ENCODE results near the gene MICAL2. TPM values are rescaled to one million over a fixed set of nuclear protein-coding genes. Genes with fewer than 3 reads are reported as not detected.

Gene MICAL2
- total and polyA plus RNA-seq, 2 of the 13 experiments (the other 11 are each of a cell fraction or from before 2014, with no cell fraction given), result 0.78 to 1.1 TPM

GRCh38 chr11:12075291-12075690, 35.1 kb upstream of the MICAL2 start:
- TF ChIP-seq PRMT3 (CRISPR knock-in tag; IDR thresholded peaks at IDR 0.05; ENCODE audit: borderline replicate concordance, low read depth) (no peak), MNT (IDR thresholded peaks at IDR 0.05) (peak; percentile 94), ZNF766 (CRISPR knock-in tag; IDR thresholded peaks at IDR 0.05; ENCODE audit: borderline replicate concordance) (no peak)
- Histone ChIP-seq H3K36me3 (replicated peaks in 1 of 2; ENCODE audit: control insufficient read depth in 1 of 2, insufficient read depth in 2 of 2, low read length in 2 of 2) (no peaks in the 10 kb centered on the region), H3K79me2 (ENCODE audit: insufficient read depth, low read length) (no peaks in the 10 kb centered on the region), H2AFZ (ENCODE audit: low read length) (no peak overlapping the region), H3K4me1 (ENCODE audit: insufficient read depth, low read length) (peaks cover 42% of the 10 kb centered on the region), H4K20me1 (ENCODE audit: insufficient read depth, low read length) (no peaks in the 10 kb centered on the region), H3K4me3 (replicated peaks in 1 of 3; ENCODE audit: insufficient read depth in 1 of 3, low read depth in 2 of 3, low read length in 3 of 3) (no peak overlapping the region), H3K4me2 (ENCODE audit: low read depth, low read length) (no peak overlapping the region), H3K27ac (ENCODE audit: extremely low read length, insufficient read depth, low read length) (no peak overlapping the region), H3K27me3 (ENCODE audit: control insufficient read depth in 1 of 2, insufficient read depth in 2 of 2, low read length in 2 of 2) (peaks cover 0 to 1% of the 10 kb centered on the region in 2 experiments; a peak in 1 of 5 replicates), H3K9ac (ENCODE audit: insufficient read depth, low read depth, low read length) (no peak overlapping the region), H3K9me3 (ENCODE audit: low read length) (no peaks in the 10 kb centered on the region)
- 74% methylated on average over 3 of the region's 3 CpGs for WGBS (ENCODE audit: low lambda C conversion rate)
- FAIRE-seq (no peak), ATAC-seq (no peak), DNase-seq (ENCODE audit: low spot score) (no peak)
- no TSS peak for BruUV-seq (replicated peaks)
- ChIA-PET POLR2A (no interaction called here), CTCF (ENCODE audit: low intra/inter-chr PET ratio, low total read pairs) (no interaction called here)
- intact Hi-C loops (cut with micrococcal nuclease; ENCODE audit: unreplicated experiment), result no loop called here
- in situ Hi-C loops (cut with HindIII; ENCODE audit: extremely low pct_ligation_motif_present, low pct_unique_long_range_greater_than_20kb), result no loop called here

- H3K79me2 ChIP-seq (ENCODE audit: insufficient read depth, low read length), result no peaks in the 10 kb centered on the region
- no peak overlapping the region for H3K27ac ChIP-seq (ENCODE audit: extremely low read length, insufficient read depth, low read length)
- ChIA-PET CTCF (ENCODE audit: low intra/inter-chr PET ratio, low total read pairs) (no interaction called here), POLR2A (no interaction called here)
- no TSS peak for BruUV-seq (replicated peaks)
- H3K4me2 ChIP-seq (ENCODE audit: low read depth, low read length), result no peak overlapping the region
- peaks cover 35% of the 10 kb centered on the region for H3K4me1 ChIP-seq (ENCODE audit: insufficient read depth, low read length)
- H3K27me3 ChIP-seq (ENCODE audit: control insufficient read depth in 1 of 2, insufficient read depth in 2 of 2, low read length in 2 of 2), result peaks cover 0 to 1% of the 10 kb centered on the region in 2 experiments; a peak in 1 of 5 replicates
- intact Hi-C loops (cut with micrococcal nuclease; ENCODE audit: unreplicated experiment) (no loop called here), in situ Hi-C loops (cut with HindIII; ENCODE audit: extremely low pct_ligation_motif_present, low pct_unique_long_range_greater_than_20kb) (no loop called here)
- H2AFZ ChIP-seq (ENCODE audit: low read length), result no peak overlapping the region
- no peak for ATAC-seq
- H3K4me3 ChIP-seq (replicated peaks in 1 of 3; ENCODE audit: insufficient read depth in 1 of 3, low read depth in 2 of 3, low read length in 3 of 3), result no peak overlapping the region
- no peaks in the 10 kb centered on the region for H4K20me1 ChIP-seq (ENCODE audit: insufficient read depth, low read length)
- no peak for DNase-seq (ENCODE audit: low spot score)
- H3K9me3 ChIP-seq (ENCODE audit: low read length), result no peaks in the 10 kb centered on the region
- no peak for FAIRE-seq
- H3K36me3 ChIP-seq (replicated peaks in 1 of 2; ENCODE audit: control insufficient read depth in 1 of 2, insufficient read depth in 2 of 2, low read length in 2 of 2), result no peaks in the 10 kb centered on the region
- 74% methylated on average over 15 of the region's 15 CpGs for WGBS (ENCODE audit: low lambda C conversion rate)
- no peak overlapping the region for H3K9ac ChIP-seq (ENCODE audit: insufficient read depth, low read depth, low read length)
- TF ChIP-seq PCBP2 (optimal IDR thresholded peaks at IDR 0.05; ENCODE audit: low read depth, low read length, poor library complexity, severe bottlenecking), result no peak
- TF ChIP-seq MIXL1 (CRISPR knock-in tag; IDR thresholded peaks at IDR 0.05), result no peak
- no peak for TF ChIP-seq KDM4B (CRISPR knock-in tag; IDR thresholded peaks at IDR 0.05)
- TF ChIP-seq NONO (IDR thresholded peaks at IDR 0.05), result no peak
- no peak for TF ChIP-seq NONO (CRISPR knock-in tag; conservative IDR thresholded peaks at IDR 0.05)
- no peak for TF ChIP-seq ZNF451 (CRISPR knock-in tag; IDR thresholded peaks at IDR 0.05)
- TF ChIP-seq CENPX (CRISPR knock-in tag; IDR thresholded peaks at IDR 0.05), result no peak
- TF ChIP-seq PITX1 (CRISPR knock-in tag; IDR thresholded peaks at IDR 0.05), result no peak
- no peak for TF ChIP-seq DMTF1 (CRISPR knock-in tag; IDR thresholded peaks at IDR 0.05)
Observed at GRCh38 chr11:12075822-12076821, 34.3 kb upstream of the MICAL2 start.
